Stimulated activated CD4-positive, alpha-beta T cell treated with anti-CD3 and anti-CD28 coated beads, Interleukin-1b, Interleukin-23, amount 100 ng/mL, for 24 hours (primary cell): ENCODE measurements around the gene ZNF169.
"Not testable (repeated sequence)": the region's sequence is repeated elsewhere in the genome, so short reads cannot be mapped to it uniquely, and the experiment has no call there.

Experiments used
- DNase-seq, 4 experiments: peaks; one replicate each; pipeline ENCODE4 v3.0.0-alpha.2; 2020; ENCODE audit warnings: low read depth in 4 of 4, low spot score in 1 of 4

ZNF169 gene

DNA sequence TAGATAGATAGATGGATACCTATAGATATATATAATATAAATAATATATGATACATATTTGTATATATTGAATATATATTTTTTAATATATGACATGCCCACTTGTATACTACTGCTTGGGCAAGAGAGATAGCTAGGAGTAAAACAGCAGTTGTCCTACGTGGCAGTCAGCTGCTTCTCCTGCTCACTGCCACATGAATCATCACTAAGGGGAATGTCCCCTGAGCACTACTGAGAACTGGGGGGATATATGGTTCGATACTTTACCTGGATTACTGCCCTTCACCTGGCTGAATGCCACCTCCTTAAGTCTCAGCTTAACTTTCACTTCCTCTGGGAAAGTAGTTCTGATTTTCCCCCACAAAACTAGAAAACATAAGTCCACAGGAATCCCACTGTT, 82.6 kb downstream of the ZNF169 start:
- DNase-seq: not testable (repeated sequence)

DNA sequence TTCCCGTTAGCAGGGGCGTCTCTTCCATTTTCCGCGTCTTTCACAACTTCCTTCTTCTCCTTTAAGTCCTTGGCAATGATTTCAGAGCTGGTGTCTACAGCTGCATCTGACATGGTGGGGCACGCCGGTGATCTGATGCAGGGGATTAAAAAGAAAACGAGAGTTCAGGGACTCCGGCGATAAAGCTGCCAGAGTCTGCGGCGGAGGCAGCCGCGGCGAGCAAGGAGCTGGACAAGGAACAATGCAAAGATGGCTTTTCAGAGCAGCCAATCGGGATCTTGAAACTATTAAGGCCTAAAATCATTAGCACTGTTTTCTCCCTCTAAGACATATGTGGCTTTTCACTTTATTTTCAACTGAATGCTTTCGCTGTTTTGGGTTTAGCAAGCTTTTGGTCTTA, 88.4 kb downstream of the ZNF169 start:
- not testable (repeated sequence) for DNase-seq

GRCh38 chr9:94348754-94349153, 89.7 kb downstream of the ZNF169 start:
- DNase-seq: not testable (repeated sequence)
